Measurements from ENCODE around the gene HPDL. TPM values are rescaled to one million over a fixed set of nuclear protein-coding genes. Genes with fewer than 3 reads are reported as not detected.
A peak's percentile ranks its signal among the peaks of the same experiment; 100 is the strongest.

Gene HPDL
- total RNA-seq, 2 donors from 2014 or later: 0.41 to 1.5 TPM

DNA sequence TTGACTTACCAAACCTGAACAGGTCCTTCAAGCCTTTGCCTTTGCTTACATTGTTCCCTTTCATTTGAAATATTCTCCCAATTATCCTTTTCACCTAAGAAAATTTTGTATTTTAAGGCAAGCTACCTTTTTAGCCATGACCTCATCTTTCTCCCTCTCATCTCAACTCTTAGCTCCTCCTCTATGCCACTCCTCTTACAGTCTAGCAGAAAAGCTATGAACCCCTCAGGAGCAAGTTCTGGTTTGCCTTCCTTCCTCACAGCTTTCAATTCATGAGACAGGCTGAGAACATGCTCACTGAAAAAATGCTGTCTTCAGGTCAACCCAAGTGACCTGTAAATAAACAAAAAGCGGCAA, 21.9 kb downstream of the HPDL start:
- no peaks in the 10 kb centered on the region for H3K9me3 ChIP-seq
- no peaks in the 10 kb centered on the region for H3K27me3 ChIP-seq (replicated peaks; ENCODE audit: insufficient read depth)
- H3K4me3 ChIP-seq: no peak overlapping the region
- intact Hi-C loops (cut with DNase I): no loop called here
- peak overlapping the region; percentile 59 to 65 for H3K27ac ChIP-seq
- peaks cover 0 to 1% of the 10 kb centered on the region in 2 donors for H3K36me3 ChIP-seq
- DNase-seq (ENCODE audit: low spot score): no peak
- H3K4me1 ChIP-seq (replicated peaks): peaks cover 3% of the 10 kb centered on the region
- WGBS: 19% methylated on average over 1 of the region's 1 CpG
- TF ChIP-seq POLR2A (IDR thresholded peaks at IDR 0.05) (no peak), POLR2AphosphoS5 (IDR thresholded peaks at IDR 0.05) (no peak)
- TF ChIP-seq, protein P1, sequence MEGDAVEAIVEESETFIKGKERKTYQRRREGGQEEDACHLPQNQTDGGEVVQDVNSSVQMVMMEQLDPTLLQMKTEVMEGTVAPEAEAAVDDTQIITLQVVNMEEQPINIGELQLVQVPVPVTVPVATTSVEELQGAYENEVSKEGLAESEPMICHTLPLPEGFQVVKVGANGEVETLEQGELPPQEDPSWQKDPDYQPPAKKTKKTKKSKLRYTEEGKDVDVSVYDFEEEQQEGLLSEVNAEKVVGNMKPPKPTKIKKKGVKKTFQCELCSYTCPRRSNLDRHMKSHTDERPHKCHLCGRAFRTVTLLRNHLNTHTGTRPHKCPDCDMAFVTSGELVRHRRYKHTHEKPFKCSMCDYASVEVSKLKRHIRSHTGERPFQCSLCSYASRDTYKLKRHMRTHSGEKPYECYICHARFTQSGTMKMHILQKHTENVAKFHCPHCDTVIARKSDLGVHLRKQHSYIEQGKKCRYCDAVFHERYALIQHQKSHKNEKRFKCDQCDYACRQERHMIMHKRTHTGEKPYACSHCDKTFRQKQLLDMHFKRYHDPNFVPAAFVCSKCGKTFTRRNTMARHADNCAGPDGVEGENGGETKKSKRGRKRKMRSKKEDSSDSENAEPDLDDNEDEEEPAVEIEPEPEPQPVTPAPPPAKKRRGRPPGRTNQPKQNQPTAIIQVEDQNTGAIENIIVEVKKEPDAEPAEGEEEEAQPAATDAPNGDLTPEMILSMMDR (IDR thresholded peaks at IDR 0.05): no peak

DNA sequence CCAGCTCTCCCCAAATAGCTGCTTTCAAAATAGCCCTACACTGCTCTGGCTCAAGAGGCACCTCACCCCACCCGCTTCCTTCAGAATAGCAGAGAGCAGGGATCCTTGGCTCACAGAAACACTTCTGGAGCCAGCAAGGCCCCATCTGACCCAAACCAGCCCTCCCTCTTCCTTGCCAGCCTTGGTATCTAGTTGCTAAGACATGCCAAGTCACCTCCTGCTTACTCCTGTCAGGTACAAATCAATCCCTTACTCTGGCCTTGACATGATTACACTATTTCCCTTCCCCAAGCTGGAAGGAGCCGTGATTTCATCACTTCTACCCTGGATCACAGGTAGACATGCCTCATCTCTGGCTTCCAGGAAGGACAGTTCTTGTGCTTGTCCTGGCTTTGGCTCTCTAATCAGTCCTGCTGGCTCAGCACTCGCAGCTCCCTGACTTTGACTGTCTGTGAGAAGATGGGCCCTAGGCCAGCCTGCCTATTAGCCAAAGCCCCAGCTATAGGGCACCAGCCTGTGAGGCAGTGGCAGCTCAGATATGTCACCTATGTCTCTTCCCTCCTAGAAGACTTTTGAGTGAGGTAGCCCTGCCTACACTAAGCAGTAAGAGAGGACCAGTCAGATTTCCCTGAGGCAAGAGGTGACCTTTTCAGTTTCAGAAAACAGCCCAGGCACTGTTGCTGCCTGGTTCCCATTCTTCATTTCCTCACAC, 22.4 kb downstream of the HPDL start:
- WGBS: 25% methylated on average over 3 of the region's 3 CpGs
- intact Hi-C loops (cut with DNase I): no loop called here
- DNase-seq (ENCODE audit: low spot score): peak; percentile 68
- peak; percentile 75 for TF ChIP-seq POLR2AphosphoS5 (IDR thresholded peaks at IDR 0.05)
- TF ChIP-seq, protein P1 (IDR thresholded peaks at IDR 0.05): no peak
- H3K27me3 ChIP-seq (replicated peaks; ENCODE audit: insufficient read depth): no peaks in the 10 kb centered on the region
- no peaks in the 10 kb centered on the region for H3K4me1 ChIP-seq (replicated peaks)
- H3K36me3 ChIP-seq: no peaks in the 10 kb centered on the region
- H3K4me3 ChIP-seq: no peak overlapping the region
- H3K27ac ChIP-seq: peak overlapping the region; percentile 59 to 65
- H3K9me3 ChIP-seq: no peaks in the 10 kb centered on the region

DNA sequence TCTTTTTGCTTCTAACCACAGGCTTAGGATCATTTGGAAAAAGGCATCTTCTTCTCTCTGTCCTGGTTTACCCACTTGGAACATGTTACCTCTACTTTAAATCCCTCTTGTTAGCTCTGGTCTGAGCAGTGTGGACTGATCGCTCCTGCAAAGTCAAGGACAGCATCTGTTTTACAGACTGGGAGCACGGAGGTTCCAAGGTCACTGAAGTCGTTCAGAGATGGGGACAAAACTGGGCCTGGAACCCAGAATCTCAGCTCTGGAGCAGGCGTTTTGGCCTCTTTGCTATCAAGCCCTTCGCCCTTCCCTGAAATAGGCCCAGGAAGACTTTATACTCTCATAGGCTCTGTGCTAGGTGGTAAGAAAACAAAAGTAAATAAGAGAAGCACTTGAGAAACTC, 24.8 kb downstream of the HPDL start:
- H3K4me1 ChIP-seq (replicated peaks): no peaks in the 10 kb centered on the region
- no peak for DNase-seq (ENCODE audit: low spot score)
- H3K36me3 ChIP-seq: no peaks in the 10 kb centered on the region
- no peaks in the 10 kb centered on the region for H3K9me3 ChIP-seq
- intact Hi-C loops (cut with DNase I): no loop called here
- no peak overlapping the region for H3K4me3 ChIP-seq
- no peaks in the 10 kb centered on the region for H3K27me3 ChIP-seq (replicated peaks; ENCODE audit: insufficient read depth)
- no peak overlapping the region for H3K27ac ChIP-seq
- 87% methylated on average over 5 of the region's 5 CpGs for WGBS
- TF ChIP-seq, protein P1 (IDR thresholded peaks at IDR 0.05): no peak
- no peak for TF ChIP-seq POLR2AphosphoS5 (IDR thresholded peaks at IDR 0.05)
- TF ChIP-seq POLR2A (IDR thresholded peaks at IDR 0.05): no peak

DNA sequence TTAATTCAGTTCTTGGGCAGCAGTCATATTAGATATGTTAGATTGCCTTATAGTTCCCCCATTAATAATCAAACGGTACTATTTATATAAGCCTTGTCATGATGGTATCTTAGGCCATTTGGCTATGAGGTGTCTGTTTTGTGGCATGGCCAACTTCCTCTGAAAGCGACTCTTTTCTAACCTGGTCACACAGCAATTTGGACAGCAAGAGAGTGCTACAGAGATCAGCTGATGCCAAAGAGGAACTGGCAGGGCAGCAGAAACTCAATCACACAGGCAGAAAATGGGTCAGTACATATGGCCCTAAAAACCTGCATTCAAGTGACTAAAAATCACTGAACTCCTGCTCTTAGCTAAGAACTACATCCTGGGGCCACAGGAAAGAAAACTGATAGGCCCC, 27.0 kb downstream of the HPDL start:
- Histone ChIP-seq H3K27me3 (replicated peaks; ENCODE audit: insufficient read depth) (no peaks in the 10 kb centered on the region), H3K36me3 (no peaks in the 10 kb centered on the region), H3K4me1 (replicated peaks) (no peaks in the 10 kb centered on the region), H3K27ac (no peak overlapping the region), H3K4me3 (no peak overlapping the region), H3K9me3 (no peaks in the 10 kb centered on the region)
- intact Hi-C loops (cut with DNase I): no loop called here
- DNase-seq (ENCODE audit: low spot score): no peak
- TF ChIP-seq POLR2A (IDR thresholded peaks at IDR 0.05) (no peak), POLR2AphosphoS5 (IDR thresholded peaks at IDR 0.05) (no peak)
- TF ChIP-seq, protein P1 (IDR thresholded peaks at IDR 0.05): no peak
- WGBS: 67% methylated on average over 2 of the region's 2 CpGs

DNA sequence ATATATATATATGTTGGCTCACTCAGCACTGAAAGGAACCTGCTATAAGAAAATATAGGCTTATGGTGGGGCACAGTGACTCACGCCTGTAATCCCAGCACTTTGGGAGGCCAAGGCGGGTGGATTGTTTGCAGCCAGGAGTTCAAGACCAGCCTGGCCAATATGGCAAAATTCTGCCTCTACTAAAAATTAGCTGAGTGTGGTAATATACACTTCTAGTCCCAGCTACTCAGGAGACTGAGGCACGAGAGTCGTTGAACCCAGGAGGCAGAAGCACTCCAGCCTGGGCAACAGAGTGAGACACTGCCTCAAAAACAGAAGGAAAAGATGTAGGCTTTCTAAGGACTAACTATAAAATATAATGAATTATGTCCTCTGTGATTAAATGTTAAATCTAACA, 28.1 kb downstream of the HPDL start:
- no peaks in the 10 kb centered on the region for H3K4me1 ChIP-seq (replicated peaks)
- no peaks in the 10 kb centered on the region for H3K36me3 ChIP-seq
- H3K4me3 ChIP-seq: no peak overlapping the region
- H3K9me3 ChIP-seq: no peaks in the 10 kb centered on the region
- intact Hi-C loops (cut with DNase I): no loop called here
- no peak overlapping the region for H3K27ac ChIP-seq
- H3K27me3 ChIP-seq (replicated peaks; ENCODE audit: insufficient read depth): no peaks in the 10 kb centered on the region
- no peak for DNase-seq (ENCODE audit: low spot score)
- TF ChIP-seq, protein P1 (IDR thresholded peaks at IDR 0.05): no peak
- TF ChIP-seq POLR2A (IDR thresholded peaks at IDR 0.05) (no peak), POLR2AphosphoS5 (IDR thresholded peaks at IDR 0.05) (no peak)
- WGBS: 93% methylated on average over 4 of the region's 4 CpGs

Measured in prostate gland (tissue), 2 donors.